Measurements from ENCODE around the gene KCNK13.
A peak's percentile ranks its signal among the peaks of the same experiment; 100 is the strongest.
"Not testable (repeated sequence)": the region's sequence is repeated elsewhere in the genome, so short reads cannot be mapped to it uniquely, and the experiment has no call there.

Gene KCNK13

DNA sequence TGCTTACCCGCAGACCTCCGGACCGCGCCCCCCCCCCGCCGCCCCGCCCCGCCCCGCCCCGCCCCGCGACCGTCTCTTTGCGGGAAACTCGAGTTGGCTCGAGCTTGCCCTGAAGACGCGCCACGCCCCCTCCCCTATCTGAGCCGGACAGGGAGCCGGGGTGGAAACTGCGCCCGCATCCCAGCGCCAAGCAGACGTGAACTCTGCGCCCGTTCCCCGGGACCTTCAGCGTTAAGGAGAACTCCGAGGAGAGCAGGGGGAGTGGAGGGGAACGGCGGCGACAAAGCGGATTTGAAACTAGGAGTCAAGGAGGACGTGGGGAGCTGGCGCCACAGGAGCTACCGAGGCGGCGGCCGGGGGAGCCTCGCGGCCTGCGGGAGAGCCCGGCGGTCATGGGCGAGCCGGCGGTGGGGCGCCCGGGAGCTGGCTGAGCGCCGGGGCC, at the start of gene KCNK13:
KCNK13 (plus strand) TSS at position 310 of the 442 bp plus-strand sequence. CDS start 212 bp downstream, outside the sequence.
- no peak for DNase-seq

DNA sequence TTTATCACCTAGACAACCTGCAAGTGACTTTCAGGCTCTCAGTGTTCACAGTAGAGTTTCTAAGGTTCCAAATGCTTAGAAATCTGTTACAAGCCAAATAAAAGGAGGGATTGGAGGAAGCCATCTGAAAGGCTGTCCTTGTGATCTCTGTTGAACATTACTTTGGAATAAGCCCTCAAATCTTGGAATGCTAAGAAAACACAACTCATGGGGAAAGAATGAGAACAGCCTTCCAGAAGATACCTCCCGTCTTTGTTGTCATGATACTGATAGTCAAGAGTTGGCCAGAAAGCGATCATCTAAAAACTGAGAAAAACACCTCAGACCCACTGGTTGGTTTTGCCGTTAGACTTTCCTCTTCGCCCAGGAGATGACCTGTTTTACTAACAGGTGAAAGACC, 44.4 kb upstream of the KCNK13 start:
- DNase-seq: no peak

DNA sequence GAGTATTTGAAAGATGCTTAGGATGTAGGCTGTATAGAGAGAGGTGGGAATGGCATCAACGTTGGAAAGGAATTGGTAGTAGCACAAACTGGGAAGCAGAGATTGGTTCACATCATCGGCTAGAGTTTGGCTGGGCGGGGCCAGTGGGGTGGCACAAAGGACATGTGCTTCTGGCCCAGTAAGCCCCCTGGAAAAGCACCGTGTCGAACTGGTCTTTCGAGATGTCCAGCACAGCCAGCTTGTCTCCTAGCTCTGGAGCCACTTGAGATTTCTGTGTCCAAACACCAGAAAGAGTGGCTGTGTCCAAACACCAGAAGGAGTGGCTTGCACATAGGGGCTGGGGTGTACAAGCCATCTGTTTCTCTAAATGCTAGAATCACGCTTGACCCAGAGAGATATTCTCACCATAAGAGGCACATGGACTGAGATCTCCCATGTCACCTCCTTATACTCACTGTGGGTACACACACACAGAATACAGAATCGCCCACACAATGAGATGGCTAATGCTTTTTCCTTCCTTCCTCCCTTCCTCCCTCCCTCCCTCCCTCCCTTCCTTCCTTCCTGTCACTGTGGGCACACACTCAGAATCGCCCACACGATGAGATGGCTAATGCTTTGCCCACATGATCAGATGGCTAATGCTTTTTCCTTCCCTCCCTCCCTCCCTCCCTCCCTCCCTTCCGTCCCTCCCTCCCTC, 41.8 kb upstream of the KCNK13 start:
- no peak for DNase-seq

DNA sequence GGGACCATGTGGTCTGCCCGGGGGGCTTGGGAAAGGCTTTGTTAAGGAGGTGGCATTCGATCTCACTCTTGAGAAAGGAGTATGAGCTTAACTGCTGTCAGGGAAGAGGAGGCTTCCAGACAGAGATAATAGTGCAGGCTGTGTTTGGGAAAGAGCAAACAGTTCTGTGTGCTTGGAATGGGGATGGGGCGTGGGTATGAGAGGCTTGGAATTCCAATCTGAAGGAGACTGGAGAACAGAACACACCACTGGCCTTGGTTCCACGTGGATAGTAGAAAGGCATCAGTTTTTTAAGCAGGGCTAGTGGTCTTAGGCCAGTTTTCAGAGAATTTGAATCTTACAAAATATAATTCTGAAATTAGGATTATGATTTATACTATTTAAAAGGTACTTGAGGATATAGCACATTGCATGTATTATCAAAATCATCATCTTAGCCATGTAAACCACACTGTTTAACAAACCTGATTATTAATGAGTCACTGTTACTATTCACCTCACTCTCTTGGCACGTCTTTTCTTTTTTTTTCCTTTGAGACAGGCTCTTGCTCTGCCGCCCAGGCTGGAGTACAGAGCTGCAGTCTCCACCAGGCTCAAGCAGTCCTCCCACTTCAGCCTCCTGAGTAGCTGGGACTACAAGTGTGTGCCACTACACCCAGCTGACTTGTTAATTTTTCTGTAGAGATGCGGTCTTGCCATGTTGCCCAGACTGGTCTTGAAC, 38.5 kb upstream of the KCNK13 start:
- DNase-seq: no peak

DNA sequence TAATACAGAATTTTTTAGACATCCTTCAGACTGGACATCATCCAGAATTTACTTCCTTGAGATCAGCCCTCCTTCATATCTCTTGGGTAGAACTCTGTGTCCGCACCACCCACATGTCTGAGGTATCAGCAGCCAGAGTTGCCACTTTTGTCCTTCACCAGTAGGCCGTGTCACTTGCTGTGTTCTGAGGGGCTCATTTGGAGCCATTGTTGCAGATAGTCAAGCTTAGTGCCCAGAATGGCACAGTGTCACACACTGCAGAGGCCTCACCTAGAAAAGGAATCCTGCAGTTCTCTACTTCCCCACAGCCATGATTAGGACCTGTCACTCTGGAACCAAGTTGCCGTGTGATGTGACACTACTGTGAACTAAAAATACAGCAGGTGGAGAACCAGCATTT, 36.9 kb upstream of the KCNK13 start:
- no peak for DNase-seq

DNA sequence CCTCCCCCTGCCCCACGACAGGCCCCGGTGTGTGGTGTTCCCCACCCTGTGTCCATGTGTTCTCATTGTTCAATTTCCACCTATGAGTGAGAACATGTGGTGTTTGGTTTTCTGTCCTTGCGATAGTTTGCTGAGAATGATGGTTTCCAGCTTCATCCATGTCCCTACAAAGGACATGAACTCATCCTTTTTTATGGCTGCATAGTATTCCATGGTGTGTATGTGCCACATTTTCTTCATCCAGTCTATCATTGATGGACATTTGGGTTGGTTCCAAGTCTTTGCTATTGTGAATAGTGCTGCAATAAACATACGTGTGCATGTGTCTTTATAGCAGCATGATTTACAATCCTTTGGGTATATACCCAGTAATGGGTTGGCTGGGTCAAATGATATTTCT, 35.2 kb upstream of the KCNK13 start:
- DNase-seq: not testable (repeated sequence)

DNA sequence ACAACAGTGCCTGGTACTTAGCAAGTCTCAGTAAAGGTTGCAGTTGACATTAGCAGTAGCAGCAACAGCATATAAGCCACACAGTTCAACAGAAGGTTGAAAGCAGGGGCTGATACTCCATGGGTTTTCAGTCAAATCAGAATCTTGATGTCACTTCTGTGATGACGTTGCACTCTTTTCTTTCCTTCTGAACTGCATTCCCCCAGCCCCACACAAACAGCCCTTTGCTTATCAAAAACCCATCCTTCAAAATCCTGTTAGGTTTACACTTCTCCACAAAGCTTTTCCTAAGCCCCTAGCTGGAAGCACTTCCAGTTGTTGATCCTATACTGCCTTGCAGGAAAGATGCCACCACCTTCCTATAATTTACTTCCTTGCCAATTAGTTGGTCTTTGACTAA, 34.0 kb upstream of the KCNK13 start:
- no peak for DNase-seq

DNA sequence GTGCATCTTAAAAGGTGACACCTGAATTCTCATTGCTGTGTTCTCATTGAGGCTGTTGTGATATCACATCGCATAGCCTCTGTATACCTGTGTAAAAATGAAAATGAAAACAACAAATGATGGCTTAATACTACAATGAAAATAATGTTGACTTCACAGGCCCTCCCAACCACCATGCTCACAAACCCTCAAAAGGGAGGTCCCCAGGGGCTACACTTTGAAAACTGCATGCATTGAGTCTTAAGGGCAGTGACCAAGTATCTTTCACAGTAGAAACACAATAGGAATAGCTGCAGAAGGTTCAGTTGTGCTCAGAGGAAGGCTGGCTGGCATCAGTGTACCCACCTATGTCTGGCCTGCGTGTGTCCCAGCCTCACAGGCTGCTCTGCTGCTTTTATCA, 27.6 kb upstream of the KCNK13 start:
- DNase-seq: no peak

DNA sequence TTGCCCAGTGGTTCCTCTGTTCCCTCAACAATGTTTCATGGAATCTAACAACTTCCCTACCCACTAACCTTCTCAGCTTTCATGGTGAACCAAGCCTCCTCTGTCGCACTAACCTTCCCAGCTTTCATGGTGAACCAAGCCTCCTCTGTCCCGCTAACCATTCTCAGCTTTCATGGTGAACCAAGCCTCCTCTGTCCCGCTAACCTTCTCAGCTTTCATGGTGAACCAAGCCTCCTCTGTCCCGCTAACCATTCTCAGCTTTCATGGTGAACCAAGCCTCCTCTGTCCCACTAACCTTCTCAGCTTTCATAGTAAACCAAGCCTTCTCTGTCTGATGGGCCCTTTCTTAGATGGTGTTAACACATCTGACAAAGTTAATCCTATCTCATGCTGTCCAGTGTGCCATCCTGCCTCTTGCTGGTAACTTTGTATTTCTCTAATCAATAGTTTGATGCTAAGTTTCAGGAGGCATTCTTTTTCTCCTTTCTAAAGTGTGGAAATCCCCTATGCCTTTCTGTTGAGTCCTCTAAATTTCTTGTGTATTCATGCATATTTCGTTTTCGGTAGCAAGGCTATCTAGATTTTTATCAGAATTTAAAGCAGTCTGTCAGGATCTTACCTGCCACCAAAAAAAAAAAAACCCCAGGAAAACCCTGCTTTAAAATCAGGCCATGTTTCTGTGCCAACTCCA, 26.8 kb upstream of the KCNK13 start:
- DNase-seq: no peak

DNA sequence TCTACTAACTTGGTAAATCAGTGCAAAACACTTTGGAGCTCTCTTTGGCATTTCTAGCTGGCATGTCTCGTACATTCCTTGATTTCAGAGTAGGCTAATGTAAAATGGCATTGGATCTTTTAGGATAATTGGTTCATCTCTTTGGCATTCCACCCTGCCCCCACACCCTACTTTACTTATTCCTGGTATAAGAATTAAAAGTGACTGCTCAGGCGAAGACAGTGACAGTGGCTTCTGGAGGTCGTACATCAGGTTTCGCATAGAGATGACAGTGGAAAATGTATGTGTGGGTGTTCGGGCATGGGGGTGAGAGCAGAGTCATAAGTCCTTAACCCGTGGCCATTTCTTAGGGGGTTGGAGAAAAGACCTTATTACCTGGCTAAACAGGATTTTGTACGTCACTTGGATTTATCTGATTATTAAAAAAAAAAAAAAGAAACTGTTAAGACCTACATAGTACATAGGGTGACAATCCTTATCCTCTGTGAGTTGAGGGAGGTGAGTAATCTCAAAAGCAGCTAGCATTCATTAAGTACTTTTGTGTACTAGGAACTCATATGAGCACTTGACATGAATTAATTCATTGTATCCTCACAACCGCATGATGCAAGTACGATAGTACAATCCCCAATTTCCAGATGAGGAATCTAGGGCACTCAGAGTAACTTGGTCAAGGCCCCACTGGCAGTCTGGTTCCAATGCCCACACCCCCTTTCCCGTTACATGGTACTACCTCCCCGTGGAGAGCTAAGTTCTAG, 22.4 kb upstream of the KCNK13 start:
- DNase-seq: no peak

DNA sequence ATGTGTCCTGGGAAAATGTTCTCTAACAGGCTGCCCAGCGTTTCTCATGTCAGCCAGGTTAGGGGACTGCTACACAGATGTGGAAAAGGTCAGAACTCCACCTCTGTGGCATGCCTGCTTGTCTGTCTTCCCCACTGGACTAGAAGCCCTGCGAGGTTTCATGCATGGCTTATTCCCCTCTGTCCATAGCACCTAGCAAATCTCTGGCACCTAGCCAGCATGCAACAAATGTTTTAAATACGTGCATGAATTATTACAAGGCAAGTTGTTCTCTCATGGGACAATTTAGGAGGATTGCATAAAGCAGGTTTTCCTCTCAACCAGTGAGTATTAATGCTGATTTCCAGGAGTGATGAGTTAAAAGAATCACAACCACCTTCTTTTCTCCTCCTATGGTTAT, 21.4 kb upstream of the KCNK13 start:
- no peak for DNase-seq

DNA sequence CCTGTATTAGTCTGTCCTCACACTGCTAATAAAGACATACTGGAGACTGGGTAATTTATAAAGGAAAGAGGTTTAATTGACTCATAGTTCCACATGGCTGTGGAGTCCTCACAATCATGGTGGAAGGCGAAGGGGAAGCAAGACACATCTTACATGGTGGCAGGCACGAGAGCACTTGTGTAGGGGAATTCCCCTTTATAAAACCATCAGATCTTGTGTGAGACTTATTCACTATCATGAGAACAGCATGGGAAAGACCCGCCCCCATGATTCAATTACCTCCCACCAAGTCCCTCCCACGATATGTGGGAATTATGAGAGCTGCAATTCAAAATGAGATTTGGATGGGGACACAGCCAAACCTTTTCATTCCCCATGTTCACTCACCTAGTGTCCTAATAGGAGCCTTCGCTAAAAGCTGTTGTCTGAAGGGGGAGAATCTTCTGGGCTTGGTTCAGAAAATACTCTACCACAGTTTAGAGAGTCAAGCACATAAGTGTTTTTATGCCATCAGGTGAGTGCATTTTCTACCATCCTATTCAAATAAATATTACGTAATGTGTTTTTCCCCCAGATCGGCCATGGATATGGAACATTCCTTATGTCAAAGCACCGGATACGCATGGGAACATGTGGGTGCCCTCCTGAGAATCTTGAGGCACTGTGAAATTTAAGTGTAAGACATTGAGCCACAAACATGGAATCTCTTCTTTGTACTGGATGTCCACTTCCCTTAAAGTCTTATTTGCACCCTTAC, 19.1 kb upstream of the KCNK13 start:
- DNase-seq: no peak

DNA sequence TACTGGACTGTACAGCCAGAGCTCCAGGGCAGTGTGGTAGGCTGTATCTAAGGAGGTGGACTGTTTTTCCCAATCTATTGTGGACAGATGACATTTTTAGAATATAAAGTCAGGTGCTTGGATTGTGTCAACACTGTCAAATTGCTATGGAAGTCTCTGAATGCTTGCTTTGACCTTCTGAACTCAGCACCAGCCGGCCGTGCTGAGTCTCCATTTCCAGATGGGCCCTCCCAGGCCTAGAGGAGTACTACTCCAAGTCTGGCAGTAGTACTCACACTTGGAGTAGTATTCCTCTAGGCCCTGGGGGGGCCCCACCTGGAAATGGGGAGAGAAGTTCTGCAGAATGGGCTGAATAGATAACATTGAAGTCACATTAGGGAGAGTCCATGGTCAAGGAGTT, 16.2 kb upstream of the KCNK13 start:
- DNase-seq: no peak

DNA sequence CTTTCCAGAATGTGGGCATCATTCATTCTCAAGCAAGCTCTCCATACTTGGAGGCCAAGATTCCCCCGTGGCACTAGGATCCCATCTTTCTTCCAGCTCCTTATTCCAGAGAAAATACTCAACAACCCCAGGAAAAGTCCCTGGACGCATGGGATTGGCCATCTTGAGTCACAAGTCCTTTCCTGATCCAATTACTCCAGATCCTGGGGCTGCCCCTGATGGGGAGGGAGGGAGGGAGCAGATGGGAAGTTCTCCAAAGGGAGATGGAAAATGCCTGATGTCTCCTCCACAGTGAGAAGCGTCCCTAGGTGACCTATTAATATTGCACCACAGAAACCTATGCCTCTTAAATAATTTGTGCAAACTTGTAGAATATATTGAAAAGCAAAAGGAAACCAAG, 12.4 kb upstream of the KCNK13 start:
- DNase-seq: no peak

DNA sequence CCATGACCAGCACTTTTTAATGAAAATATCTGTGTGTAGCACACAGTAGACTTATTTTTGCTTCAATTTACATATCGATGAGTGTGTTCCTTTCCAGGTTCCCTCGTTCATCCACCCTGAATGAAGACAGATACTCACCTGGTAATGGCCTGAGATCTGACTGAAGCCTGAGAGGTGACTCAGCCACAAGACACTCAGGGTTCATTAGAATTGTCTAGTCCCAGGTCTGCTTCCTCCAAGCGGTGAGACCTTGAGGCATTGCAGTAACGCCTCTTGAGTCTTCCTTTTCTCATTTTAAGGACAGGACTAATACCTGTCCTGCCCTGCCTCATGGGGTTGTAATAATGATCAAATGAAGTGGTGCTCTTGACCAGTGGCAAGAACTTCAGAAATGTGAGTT, 11.5 kb upstream of the KCNK13 start:
- no peak for DNase-seq

DNA sequence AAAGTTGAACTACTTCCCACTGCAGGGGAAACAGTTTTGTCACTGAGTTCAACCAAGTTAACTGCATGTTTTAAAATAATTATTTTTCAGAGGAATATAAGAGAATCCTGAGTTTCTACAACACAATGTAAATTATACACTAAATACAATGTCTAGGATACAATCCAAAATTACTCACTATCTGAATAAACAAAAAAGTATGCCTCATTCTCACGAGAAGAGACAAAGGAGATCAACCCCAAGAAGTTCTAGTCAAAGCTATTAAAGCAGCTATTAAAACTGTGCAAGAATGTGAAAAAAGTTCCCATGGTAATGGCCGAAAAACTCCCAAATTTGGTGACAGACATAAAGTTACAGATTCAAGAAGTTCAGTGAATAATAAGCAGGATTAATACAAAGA, 8.8 kb upstream of the KCNK13 start:
- DNase-seq: no peak

DNA sequence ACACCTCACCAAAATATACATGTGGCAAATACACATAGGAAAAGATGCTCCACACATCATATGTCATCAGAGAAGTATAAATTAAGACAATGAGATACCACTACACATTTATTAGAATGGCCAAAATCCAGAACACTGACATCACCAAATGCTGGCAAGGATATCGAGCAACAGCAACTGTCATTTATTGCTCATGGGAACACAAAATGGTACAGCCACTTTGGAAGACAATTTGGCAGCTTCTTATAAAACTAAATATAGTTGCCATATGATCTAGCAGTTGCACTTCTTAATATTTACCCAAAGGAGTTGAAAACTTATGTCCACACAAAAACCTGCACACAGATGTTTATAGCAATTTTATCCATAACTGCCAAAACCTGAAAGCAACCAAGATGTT, 7.0 kb upstream of the KCNK13 start:
- no peak for DNase-seq

DNA sequence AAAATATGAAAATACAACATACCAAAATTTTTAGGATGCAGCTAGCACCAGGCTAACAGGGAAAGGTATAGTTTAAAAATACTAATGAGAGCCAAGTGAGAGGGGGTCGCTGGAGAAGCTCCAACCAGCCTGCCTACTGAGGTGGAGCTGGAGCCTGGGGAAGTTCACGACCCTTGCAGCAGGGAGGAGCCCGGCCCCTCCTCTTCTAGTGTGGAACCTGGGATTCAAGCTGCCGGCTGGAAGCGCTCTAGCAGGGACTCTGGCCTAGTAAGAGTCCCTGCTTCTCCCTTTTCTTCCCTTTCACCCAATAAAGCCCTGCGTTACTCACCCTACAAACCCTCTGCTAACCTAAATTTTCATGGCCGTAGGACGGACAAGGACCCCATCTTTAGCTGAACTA, 5.0 kb upstream of the KCNK13 start:
- DNase-seq: no peak

DNA sequence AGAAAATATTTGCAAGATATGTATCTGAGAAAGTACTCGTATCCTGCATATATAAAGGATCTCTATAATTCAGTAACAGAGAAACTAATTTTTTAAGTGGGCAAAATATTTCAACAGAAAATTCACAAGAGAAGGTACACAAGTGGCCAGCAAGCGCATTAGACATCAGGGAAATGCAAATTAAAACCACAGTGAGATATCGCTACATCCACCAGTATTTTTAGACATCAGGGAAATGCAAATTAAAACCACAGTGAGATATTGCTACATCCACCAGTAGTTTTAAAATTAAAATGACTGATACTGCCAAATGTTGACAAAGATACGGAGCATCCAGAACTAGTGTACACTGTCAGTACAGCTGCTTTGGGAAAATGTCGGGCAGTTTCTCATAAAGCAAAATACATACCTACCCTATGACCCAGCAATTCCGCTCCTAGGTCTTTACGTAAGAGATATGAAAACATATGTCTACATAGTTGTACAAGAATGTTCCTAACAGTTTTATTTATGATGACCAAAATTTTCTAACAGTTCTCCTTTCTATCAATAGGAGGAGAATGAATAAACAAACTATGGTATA, 2.8 kb upstream of the KCNK13 start:
- DNase-seq: no peak

DNA sequence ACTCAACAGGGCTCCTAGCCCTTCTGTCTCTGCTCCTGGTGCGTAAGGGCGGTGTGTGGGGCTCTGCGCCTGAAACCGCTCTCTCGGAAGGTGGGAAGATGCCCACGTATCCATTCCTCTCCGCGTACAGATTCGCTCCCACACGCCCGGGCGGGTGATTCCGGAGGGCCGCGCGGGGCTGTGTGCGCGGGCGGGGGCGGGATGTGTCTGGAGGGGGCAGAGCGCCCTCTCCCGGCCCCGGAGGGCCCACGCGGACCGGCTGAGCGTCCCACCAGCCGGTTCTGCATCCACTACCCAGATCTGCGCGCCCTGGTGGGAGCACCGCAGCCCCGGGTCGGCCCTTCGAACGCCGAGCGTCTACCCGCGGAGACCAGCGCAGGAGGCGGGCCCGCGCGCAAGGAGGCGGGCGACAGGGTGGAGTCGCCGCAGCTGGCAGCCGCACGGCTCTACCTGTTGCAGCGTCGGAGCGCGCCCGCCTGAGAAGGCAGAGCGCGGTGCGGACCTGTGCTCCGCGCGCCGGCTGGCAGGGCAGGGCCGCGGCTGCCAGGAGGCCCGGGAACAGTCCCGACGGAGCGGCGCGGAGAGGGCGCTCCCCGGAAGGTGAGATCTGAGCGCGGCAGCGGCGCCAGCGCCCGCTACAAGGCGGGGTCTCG, 1.4 kb upstream of the KCNK13 start:
- DNase-seq: peak; percentile 61

DNA sequence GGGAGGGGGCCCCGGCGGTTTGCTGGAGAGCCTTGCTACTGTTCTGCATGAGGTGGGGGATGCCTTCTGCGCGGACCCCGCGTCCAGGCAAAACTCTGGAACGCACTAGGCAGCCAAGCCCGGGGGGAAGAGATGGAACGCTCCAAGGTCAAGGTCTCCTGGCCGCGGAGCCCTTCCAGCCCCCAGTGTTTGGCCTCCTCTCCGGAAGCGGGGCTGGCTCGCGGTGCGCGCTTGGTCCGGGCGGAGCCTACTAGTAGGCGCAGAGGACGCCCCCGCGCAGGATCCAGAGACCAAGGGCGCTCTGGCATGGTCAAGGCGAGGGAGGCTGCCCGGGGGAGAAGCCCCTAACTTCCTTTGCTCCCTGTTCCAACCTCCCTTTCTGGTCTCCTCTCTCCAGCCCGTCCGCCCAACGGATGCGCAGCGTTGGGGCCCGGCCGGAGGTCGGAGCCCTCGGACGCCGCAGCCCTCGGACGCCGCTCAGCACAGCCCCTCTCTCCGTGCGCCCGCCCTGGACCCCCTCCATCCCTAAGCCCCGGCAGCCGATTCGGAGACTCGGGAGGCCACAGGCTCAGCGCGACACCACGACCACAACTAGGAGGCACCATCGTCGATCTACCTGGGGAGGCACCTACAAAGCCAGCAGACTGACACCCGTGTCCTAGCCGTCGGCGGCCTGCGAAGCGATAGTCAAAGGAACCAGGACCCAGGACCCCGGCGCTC, 669 bp upstream of the KCNK13 start:
- DNase-seq: peak; percentile 7

Measured in stimulated activated CD4-positive, alpha-beta T cell treated with anti-CD3 and anti-CD28 coated beads, Interleukin-4, amount 100 ng/mL, for 1 hour (primary cell).